ENCODE results near the gene IRAK2.
"Not testable (repeated sequence)": the region's sequence is repeated elsewhere in the genome, so short reads cannot be mapped to it uniquely, and the experiment has no call there.

The IRAK2 gene, protein sequence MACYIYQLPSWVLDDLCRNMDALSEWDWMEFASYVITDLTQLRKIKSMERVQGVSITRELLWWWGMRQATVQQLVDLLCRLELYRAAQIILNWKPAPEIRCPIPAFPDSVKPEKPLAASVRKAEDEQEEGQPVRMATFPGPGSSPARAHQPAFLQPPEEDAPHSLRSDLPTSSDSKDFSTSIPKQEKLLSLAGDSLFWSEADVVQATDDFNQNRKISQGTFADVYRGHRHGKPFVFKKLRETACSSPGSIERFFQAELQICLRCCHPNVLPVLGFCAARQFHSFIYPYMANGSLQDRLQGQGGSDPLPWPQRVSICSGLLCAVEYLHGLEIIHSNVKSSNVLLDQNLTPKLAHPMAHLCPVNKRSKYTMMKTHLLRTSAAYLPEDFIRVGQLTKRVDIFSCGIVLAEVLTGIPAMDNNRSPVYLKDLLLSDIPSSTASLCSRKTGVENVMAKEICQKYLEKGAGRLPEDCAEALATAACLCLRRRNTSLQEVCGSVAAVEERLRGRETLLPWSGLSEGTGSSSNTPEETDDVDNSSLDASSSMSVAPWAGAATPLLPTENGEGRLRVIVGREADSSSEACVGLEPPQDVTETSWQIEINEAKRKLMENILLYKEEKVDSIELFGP

DNA sequence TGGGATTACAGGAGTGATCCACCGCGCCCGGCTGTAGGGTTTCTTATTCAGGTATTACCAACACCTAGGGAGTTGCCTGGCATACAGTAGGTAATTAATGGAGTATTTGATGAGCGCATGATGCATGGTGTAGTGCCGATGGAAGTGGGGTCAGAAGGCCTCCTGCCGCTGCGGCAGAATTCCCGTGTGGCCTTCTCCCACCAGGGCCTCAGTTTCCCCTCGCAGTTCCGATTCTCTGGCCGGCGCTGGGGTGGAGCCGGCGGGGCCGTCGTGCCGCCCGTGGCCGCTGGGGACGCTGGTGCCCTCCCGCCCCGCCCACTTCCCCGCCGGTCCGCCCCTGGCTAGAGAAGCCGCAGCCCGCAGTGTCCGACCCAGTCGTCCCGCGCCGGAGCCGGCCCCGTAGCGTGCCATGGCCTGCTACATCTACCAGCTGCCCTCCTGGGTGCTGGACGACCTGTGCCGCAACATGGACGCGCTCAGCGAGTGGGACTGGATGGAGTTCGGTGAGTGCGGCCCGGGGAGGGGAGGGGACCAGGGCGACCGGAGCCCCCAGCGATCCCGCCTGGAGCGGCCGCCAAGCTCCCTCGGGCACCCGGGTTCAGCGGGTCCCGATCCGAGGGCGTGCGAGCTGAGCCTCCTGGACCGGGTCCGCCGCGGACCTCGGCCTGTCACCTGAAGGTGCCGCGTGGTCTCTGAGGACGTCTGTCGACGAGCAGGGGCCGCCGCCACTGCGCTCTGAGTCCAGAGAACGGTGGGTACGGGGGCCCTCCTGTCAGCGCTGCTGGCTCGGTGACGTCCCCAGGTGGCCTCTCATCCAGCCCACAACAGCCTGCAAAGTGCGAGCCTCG, at the start of gene IRAK2:
Gene IRAK2 (plus strand): TSS at position 374 of the 848 bp plus-strand sequence. CDS start 36 bp downstream, at position 410.
- no peak for DNase-seq

DNA sequence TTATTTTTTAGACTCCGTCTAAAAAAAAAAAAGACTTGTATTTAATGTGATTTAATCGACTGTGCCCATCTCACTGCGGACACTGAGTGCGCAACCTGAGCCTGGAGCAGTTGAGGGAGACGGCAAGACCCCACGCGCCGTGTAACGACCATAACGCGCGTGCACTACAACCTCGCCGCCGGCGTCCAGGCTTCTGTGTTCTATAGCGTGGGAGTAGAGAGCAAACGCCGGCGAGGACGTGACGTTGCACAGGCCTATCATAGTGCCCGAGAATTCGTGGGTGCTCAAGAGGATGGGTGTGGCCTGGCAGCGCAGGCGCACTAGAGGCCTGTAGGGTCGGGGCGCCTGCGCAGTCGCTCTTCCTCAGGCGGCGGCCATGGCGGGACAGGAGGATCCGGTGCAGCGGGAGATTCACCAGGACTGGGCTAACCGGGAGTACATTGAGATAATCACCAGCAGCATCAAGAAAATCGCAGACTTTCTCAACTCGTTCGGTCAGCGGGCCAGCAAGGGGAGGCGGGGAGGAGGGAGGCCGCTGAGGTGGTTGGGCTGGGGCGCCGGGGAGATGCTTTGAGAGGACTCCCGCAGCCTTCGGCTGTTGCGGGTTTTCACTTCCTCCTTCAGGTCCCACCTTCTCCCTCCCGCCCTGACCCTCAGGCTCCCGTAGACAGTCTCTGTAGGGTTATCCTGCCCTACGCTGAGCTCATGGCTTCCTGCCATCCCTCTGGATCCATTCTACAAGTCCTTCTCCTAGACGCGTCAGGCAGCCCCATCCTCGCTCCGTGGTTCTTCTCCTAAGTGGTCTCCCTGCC, 49.2 kb upstream of the IRAK2 start, which contains the start of gene BRK1:
Gene BRK1 (plus strand): TSS at position 350 of the 812 bp plus-strand sequence. CDS start 27 bp downstream, at position 377.
- peak; percentile 78 for DNase-seq

DNA sequence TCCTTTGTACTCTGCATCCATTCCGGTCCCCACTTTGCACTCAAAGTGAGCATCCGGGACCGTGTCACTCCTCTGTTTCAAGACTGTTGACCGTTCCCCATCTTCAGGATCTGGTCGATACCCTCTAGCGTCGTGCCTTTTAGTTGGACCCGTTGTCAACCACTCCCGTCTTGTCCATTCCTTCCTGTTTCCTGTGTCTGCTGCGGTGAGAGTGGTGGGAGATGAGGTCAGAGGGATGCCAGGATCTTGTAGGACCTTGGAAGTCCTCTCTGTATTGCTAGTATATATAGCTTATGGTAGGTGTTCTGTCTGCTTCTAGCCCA, 48.6 kb upstream of the IRAK2 start:
- DNase-seq: no peak

DNA sequence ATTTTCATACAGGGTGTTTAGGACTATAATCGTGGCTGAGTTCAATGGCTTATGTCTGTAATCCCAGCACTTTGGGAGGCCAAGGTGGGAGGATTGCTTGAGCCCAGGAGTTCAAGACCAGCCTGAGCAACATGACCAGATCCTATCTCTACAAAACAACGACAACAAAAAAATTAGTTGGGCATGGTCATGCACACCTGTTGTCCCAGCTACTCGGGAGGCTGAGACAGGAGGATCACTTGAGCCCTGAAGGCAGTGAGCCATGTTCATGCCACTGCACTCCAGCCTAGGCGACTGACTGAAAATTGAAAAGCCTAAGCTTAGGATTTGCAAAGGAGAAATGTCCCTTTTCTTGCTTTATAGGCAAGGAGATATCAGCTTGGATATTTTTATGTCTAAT, 47.8 kb upstream of the IRAK2 start:
- DNase-seq: no peak

DNA sequence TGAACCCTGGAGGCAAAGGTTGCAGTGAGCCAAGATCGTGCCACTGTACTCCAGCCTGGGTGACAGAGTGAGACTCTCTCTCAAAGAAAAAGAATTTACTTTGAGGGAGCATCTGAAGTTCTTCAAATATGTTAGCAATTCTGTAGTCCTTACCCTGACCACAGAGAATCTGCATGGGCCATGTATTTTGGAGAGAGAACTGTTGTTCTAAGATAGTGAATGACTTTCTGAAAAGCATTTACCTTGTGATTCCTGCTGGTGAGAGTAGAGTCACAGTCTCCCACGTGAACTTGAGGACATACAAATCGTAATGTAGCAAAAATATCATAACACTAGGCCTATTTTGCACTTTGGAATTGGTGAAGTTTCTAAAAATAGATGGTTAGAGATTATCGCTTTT, 45.3 kb upstream of the IRAK2 start:
- DNase-seq: no peak

DNA sequence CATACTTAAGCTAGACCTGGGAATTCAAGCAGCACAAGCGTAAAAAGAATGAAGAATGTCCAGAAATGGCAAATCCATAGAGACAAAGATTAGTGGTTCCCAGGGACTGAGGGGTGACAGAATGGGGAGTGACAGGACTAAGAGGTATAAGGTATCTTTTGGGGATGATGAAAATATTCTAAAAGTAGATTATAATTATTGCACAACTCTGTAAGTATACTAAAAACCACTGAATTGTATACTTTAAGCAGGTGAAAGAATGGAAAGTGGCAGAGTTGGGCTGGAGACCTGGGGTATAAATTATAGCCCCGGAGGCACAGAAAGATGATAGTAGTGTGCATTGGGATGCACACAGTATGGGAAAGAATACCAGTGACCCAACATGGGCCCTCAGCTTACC, 43.7 kb upstream of the IRAK2 start:
- no peak for DNase-seq

DNA sequence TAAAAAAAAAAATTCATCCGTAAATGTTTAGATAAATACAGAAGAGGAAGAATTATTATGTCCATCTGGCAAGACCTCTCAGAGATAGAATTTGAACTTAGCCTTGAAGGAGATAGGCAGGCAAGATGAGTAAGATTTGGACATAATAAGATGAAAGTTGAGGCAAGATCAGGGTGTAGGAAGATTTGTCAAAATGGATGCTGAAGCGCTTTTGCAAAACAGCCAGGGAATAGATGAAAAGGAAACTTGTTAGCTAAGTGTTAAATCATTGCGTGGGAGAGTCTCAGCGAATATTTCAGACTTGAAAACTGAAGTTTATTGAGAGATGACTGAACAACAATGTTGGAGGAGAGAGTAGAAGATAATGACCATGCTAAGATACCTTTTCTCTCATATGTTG, 42.0 kb upstream of the IRAK2 start:
- DNase-seq: no peak

DNA sequence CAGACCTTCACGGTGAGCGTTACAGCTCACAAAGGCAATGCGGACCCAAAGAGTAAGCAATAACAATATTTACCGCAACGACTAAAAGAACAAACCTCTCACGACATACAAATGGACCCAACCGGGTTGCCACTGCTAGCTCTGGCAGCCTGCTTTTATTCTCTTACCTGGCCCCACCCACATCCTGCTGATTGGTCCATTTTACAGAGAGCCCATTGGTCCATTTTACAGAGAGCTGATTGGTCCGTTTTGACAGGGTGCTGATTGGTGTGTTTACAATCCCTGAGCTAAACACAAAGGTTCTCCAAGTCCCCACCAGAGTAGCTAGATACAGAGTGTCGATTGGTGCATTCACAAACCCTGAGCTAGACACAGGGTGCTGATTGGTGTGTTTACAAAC, 28.8 kb upstream of the IRAK2 start:
- not testable (repeated sequence) for DNase-seq

DNA sequence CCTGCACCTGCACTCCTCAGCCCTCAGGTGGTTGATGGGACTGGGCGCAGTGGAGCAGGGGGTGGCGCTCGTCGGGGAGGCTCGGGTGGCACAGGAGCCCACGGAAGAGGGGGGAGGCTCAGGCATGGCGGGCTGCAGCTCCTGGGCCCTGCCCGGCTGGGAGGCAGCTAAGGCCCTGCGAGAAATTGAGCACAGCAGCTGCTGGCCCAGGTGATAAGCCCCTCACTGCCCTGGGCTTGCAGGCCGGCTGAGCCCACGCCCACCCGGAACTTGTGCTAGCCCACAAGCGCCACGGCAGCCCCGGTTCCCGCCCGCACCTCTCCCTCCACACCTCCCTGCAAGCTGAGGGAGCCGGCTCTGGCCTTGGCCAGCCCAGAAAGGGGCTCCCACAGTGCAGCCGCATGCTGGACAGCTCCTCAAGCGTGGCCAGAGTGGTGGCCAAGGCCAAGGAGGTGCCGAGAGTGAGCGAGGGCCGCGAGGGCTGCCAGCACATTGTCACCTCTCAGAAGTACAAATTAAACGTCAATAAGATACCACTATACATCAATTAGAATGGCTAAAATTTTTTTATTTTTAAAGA, 28.2 kb upstream of the IRAK2 start:
- DNase-seq: no peak

DNA sequence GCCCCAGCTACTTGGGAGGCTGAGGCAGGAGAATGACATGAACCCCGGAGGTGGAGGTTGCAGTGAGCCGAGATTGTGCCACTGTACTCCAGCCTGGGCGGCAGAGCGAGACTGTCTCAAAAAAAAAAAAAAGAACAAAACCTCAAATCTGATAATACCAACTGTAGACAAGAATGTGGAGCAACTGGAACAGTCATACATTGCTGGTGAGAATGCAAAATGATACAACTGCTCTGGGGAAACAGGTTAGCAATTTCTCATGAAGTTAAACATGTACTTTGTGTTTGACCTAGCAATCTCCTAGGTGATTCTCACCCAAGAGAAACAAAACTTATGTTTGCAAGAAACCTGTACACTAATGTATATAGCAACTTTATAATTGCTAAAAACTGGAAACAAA, 27.5 kb upstream of the IRAK2 start:
- no peak for DNase-seq

DNA sequence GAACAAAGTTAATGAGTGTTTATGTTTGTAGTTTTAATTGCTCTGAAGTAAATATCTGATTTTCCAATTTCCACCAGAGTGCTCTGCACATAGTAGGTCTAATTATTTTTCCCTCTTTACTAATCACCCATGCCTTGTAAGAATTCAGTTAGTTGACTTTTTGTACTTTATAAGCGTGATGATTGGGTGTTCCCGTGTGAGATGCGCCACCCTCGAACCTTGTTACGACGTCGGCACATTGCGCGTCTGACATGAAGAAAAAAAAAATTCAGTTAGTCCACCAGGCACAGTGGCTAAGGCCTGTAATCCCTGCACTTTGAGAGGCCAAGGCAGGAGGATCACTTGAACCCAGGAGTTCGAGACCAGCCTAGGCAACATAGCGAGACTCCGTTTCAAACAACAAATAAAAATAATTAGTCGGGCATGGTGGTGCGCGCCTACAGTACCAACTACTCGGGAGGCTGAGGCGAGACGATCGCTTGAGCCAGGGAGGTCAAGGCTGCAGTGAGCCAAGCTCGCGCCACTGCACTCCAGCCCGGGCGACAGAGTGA, 23.6 kb upstream of the IRAK2 start:
- no peak for DNase-seq

DNA sequence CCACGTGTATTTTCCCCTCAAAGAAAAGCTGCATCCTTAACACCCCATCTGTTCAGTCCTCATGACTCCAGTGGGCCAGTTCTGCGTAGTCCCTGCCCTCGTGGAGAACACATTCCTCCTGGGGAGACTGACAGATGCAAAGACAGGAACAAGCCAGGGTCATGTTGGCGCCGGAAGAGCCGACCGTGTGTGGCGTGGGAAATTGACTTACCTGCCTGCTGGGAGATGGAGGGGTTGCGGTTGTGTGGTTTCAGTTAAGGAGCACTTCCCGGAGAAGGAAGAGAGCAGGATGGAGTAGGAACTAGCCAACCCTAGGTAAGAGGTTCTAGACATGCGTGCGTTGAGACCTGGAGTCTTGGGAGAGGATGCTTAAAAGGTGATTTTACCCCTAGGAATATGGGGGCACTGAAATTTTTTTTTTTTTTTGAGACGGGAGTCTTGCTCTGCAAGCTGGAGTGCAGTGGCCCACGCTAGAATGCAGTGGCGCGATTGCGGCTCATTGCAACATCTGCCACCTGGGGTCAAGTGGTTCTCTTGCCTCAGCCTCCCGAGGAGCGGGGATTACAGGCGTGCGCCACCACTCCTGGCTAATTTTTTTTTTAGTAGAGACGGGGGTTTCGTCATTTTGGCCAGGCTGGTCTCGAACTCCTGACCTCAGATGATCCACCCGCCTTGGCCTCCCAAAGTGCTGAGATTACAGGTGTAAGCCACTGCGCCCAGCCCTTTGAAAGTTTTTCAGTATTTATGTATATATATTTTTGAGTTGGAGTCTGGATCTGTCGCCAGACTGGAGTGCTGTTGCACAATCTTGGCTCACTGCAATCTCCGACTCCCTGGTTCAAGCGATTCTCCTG, 21.8 kb upstream of the IRAK2 start:
- no peak for DNase-seq

DNA sequence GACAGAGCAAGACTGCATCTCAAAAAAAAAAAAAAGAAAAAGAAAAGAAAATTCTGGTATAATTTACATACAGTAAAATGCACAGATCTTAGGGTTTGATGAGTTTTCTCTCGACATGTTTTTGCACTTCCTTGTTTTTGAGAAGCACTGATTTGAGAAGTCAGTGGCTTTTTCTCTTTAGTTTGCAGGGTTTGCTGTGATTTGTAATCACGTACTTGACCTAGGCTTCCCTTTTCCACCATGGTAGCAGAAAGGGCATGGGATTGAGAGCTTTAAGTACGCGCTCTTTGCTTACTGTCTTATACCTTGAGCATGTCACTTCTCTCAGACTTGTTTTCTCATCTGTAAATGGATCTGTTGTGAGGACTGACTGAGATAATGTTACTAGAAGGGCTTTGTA, 19.0 kb upstream of the IRAK2 start:
- DNase-seq: no peak

DNA sequence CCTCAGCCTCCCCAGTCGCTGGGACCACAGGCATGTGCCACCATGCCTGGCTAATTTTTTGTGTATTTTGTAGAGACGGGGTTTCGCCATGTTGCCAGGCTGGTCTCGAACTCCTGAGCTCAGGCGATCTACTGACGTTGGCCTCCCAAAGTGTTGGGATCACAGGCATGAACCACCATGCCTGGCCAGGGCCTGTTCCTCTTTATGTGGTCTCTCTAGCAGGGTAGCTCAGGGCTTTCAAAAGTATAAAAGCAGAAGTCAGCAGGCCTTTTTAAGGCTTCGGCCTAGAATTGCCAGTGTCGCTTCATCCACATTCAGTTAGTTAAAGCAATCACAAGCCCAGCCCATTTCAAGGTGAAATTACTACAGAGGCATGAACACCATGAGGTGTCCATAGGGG, 15.5 kb upstream of the IRAK2 start:
- no peak for DNase-seq

DNA sequence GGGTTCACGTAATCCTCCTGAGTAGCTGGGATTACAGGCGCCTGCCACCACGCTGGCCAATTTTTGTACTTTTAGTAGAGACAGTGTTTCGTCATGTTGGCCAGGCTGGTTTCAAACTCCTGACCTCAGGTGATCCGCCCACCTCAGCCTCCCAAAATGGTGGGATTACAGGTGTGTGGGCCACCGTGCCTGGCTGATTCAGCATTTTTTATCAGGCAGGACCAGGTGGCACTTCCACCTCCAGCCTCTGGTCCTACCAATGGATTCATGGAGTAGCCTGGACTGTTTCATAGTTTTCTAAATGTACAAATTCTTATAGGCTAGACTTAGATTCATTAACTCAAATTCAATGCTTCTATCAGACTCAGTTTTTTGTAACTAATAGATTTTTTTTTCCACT, 13.7 kb upstream of the IRAK2 start:
- DNase-seq: no peak

DNA sequence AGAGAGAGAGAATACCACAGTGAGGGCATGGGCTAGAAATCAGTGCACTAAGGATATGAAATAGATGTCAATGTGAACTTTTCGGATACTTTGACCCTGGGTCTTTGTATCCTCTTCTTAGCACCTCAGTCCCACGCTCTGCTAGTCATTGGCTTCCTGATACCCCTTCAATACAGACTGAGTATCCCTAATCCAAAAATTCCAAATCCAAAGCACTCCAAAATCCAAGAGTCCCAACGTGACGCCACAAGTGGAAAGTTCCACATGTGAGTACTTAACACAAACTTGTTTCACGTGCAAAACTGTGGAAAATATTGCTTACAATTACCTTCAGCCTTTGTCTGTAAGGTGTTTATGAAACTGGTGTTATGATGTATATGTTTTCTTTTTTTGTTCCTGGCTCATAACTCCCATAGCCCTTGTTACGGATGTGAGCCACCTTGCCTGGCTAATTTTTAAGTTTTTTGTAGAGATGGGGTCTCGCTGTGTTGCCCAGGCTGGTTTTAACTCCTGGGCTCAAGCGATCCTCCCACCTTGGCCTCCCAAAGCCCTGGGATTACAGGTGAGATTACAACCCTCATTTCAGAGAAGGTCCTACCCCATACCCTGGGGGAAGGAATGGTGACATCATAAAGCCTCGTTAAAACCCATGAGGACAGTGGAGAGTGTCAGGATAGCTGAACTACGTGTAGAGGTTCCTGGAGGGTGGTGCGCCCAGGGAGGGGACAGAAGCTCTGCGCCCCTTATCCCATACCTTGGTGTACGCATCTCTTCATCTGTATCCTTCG, 10.2 kb upstream of the IRAK2 start:
- no peak for DNase-seq

DNA sequence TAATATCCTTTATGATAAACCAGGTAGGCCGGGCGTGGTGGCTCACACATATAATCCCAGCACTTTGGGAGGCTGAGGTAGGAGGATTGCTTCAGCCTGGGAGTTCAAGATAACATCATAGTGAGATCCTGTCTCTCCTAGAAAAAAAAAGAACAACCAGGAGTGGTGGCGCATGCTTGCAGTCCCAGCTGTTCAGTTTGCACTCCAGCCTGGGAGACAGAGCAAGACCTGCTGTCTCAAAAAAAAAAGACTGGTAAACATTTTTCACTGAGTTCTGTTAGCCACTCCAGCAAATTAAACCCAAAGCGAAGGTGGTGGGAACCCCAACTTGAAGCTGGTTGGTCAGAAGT, 9.6 kb upstream of the IRAK2 start:
- no peak for DNase-seq

DNA sequence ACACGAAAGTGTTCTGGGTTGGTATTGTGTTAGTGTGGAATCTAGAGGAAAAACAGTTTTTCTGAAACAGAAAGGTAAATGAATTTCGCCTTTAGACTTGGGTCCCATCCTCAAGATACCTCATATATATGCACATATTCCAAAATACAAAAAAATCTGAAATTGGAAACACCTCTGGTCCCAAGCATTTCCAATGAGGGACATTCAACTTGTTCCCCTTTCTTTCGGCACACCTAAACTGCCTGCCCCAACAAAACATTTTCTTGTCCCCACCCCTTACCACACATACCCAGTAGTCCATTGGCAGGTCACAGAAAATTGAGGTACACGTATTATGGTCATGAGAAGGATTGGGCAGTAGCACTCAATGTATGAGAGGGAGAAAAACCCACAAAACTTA, 9.1 kb upstream of the IRAK2 start:
- DNase-seq: no peak

DNA sequence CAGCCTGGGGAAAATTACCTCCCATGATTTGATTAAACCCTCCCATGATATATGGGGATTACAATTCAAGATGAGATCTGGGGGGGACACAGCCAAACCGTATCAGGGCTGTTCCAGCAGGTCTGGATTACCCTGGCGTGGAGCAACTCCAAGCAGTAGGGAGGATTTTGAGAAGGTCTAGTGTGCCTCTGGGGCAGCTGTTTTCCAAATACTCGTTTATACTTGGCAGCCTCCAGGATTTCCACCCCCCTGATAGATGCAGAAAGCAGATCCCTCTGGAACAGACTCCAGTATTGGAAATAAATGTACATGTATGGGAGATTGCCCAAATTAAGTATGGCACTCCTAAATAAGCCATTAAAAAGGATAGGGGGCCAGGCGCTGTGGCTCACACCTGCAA, 7.7 kb upstream of the IRAK2 start:
- DNase-seq: no peak

DNA sequence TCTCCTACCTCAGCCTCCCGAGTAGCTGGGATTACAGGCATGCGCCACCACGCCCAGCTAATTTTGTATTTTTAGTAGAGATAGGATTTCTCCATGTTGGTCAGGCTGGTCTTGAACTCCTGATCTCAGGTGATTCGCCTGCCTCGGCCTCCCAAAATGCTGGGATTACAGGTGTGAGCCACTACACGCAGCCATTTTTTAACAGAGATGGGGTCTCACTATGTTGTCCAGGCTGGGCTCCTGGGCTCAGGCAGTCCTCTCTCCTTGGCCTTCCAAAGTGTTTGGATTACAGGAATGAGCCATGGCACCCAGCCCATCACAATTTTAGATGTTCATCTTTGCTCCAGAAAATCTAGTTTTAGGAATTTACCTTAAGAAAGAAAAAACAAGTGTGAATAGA, 6.2 kb upstream of the IRAK2 start:
- not testable (repeated sequence) for DNase-seq

DNA sequence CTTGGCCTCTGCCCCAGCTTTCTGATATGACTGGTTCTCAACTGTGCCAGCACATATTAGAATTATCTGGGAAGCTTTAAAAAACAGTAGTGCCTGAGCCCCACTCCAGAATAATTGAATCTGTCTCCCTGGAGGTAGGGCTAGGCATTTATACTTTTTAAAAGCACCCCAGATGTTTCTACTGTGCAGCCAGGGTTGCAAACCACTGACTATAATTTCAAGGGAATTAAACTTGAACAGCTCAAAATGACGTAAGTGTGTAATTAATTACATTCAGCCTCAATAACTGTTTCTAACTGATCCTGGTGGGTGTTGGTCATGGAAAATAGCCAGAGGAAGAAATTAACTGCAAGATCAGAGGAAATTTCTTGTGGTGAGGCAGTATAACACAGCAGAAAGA, 4.4 kb upstream of the IRAK2 start:
- no peak for DNase-seq
